AG09309 (cell line): Measurements from ENCODE around the gene FHOD3.

Experiments
- DNase-seq: peaks from one replicate; pipeline ENCODE4 v3.0.0-alpha.2; 2010; ENCODE audit warnings: low read depth
- H3K4me3 ChIP-seq: 2 replicates; pipeline ENCODE4 v1.5.1; 2011; ENCODE audit warnings: mild to moderate bottlenecking, low read depth, low read length, moderate library complexity; ENCODE audit not compliant: control insufficient read depth
- TF ChIP-seq, protein P1 (sequence below): IDR thresholded peaks from 2 replicates; pipeline ENCODE4 v1.5.1; 2011; ENCODE audit warnings: mild to moderate bottlenecking, low read depth, low read length, inconsistent platforms; ENCODE audit not compliant: insufficient read depth, control insufficient read depth; ENCODE audit errors: missing control alignments

The FHOD3 gene

DNA sequence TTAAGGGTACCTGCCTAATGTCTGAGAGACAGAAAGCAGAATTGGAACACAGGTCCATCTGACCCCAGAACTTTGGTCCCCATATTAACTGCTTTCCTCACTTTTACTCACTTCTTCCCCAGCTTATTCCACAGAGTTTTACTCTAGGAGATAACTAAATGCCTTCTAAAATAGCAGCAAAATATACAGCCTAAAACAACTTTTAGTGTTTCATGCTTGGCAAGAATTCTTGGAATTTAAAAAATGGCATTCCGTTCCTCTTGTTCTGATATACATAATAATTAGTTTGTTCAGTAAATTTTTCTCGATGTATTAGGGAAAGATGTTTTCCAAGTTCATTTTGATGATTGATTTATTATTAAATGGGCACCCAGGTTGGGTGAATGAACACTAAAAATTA, 151.9 kb downstream of the FHOD3 start:
- DNase-seq = no peak
- H3K4me3 ChIP-seq = no peak overlapping the region
- TF ChIP-seq, protein P1, sequence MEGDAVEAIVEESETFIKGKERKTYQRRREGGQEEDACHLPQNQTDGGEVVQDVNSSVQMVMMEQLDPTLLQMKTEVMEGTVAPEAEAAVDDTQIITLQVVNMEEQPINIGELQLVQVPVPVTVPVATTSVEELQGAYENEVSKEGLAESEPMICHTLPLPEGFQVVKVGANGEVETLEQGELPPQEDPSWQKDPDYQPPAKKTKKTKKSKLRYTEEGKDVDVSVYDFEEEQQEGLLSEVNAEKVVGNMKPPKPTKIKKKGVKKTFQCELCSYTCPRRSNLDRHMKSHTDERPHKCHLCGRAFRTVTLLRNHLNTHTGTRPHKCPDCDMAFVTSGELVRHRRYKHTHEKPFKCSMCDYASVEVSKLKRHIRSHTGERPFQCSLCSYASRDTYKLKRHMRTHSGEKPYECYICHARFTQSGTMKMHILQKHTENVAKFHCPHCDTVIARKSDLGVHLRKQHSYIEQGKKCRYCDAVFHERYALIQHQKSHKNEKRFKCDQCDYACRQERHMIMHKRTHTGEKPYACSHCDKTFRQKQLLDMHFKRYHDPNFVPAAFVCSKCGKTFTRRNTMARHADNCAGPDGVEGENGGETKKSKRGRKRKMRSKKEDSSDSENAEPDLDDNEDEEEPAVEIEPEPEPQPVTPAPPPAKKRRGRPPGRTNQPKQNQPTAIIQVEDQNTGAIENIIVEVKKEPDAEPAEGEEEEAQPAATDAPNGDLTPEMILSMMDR = no peak

DNA sequence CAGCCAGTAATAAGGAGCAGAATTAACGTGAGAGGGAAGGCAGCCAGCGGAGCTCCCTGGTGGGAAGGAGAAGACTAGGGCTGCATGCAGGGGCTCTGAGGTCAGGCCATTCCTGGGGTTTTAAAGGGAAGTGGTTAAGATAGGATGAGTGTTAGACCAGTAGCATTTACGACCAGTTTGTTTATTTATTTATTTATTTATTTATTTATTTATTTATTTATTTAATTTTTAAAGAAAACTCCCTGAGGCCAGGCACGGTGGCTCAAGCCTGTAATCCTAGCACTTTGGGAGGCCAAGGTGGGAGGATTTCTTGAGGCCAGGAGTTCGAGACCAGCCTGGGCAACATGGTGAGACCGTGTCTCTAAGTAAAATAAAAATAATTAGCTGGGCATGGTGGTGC, 152.8 kb downstream of the FHOD3 start:
- no peak overlapping the region for H3K4me3 ChIP-seq
- no peak for DNase-seq
- TF ChIP-seq, protein P1 = no peak

DNA sequence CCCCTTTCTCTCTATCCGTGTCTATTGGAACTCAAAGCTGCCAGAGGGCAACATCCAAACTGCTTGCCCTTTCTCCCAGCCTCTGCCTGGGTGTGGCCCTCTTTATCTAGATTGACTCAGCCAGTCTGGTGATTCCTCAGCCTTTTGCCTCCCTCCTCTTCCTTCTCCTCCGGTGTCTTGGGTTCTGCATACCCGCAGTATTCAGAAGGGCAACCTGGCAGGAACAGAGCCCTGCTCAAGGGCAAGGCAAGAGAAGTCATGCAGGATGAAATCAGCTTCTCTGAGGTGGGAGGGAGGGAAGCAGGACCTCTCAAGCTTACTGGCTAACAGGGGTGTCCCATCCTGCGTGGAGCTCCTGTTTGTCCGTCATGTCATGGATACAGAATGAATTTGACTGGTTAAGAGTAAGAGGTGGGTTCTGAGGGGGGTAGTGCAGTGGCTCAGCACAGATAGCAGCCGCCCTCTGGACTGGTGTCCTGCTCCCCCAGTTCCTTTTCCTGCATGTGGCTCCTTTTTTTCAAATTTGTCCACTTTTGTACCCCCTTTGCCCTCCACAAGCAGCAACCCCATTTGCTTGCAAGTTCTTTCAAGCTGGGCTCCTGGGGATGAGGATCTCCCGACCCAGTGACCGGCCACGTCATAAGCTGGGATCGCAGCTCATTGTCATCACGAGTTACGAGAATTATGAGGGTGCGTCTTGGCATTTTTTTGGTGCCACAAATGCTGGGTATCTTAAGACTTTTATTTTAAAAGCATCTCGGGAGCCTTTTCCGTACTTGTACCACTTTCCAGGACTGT, 154.1 kb downstream of the FHOD3 start:
- DNase-seq = no peak
- no peak overlapping the region for H3K4me3 ChIP-seq
- TF ChIP-seq, protein P1 = no peak

DNA sequence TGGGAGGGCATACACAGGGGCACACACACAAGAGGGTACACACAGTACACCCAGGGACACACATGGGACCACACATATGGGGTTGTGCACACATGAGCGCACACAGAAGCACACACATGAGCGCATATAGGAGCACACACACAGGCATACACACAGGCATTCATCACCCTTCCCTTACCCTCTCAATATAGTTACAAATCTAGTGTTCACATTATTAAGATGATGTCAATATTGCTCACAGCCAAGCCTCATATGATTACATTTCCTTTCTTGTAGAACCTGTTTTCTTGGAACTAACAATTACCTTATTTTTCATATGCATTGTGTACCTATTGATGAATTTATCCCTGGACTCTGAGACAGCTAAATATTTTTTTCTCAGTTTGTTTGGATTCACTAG, 156.7 kb downstream of the FHOD3 start:
- H3K4me3 ChIP-seq = no peak overlapping the region
- TF ChIP-seq, protein P1 = no peak
- DNase-seq = no peak

DNA sequence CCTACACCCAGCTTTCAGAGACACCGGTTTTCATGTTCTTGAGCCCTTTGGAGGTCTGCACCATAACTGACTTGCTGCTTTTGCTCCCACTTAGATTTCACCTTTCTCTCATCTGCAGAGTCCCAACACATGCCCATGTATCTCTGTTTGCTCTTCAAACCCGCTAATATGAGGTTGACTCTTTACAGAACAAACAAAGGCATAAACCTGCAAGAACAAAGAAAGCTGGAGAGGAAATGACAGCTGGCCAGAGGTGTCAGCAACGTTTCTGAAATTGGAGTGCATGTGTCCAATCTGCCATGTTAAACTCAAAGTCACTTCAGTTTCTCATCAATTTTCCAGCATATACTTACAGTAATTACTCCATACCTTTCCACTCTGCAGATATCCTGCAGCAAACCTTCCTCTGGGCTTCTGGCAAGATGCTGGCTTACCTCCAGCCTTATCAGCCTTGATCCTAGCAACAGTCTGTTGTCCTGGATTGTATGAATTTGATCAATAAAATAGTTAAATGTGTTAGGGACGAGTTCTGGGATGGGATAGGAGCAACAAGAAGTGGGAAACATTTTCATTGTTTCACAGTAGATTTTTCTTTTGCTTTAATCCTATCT, 157.4 kb downstream of the FHOD3 start:
- no peak overlapping the region for H3K4me3 ChIP-seq
- TF ChIP-seq, protein P1 = no peak
- no peak for DNase-seq

DNA sequence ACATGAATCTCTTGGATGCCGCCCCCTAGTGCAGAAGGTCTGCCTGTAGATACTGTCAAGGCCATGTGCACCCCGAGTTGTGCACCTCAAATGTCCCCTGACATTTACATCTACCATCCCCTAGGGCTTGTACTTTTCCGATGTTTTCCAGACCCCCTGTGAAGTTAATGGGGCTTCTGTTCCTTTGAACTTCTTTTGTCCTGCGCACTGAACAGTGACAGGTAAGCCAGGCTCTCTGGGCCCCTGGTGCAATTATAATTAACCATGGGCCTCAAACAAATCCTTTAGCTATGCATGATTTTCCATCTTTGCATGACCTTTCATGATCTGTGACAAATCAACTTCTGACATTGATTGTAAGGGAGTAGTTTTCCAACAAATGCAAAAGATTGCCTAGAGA, 158.4 kb downstream of the FHOD3 start:
- TF ChIP-seq, protein P1 = no peak
- H3K4me3 ChIP-seq = no peak overlapping the region

DNA sequence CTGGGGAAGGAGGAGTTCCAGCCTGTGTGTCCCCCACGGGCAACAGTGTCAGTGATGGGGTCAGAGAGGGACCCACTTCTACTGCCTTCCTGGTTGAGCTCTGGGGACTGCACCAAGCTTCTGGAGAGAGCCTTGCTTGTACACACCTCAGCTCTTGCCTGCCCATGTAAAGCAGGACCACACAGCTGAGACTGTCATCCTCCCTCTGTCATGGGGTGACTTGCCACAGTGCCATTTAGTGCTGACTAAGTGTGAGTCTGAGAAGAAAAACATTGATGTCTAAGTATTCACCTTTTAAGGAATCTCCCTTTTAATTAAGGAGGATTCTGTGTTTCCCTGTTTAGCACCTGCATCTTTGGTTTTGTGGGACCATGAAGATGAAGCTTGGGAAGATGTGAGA, 159.1 kb downstream of the FHOD3 start:
- TF ChIP-seq, protein P1 = no peak
- DNase-seq = no peak
- H3K4me3 ChIP-seq = no peak overlapping the region

More for the DNA sequence above, 158.4 kb downstream of the FHOD3 start:
- DNase-seq = no peak
